IPS-18c (cell line): ENCODE results near the gene RBM15B.
"Not testable (repeated sequence)": the region's sequence is repeated elsewhere in the genome, so short reads cannot be mapped to it uniquely, and the experiment has no call there.

Experiments used
- H3K4me3 ChIP-seq: 2 replicates; pipeline ENCODE4 v1.7.0; 2013; ENCODE audit warnings: low read depth, mild to moderate bottlenecking, low read length, moderate library complexity; ENCODE audit not compliant: insufficient read depth
- H3K9me3 ChIP-seq: one replicate; pipeline ENCODE4 v1.6.1; 2013; ENCODE audit warnings: mild to moderate bottlenecking, low read length, moderate library complexity; ENCODE audit not compliant: control insufficient read depth, insufficient read depth

Gene RBM15B

GRCh38 chr3:51391075-51391565, at the start of gene RBM15B:
TSS of gene RBM15B (plus strand) at chr3:51391285. CDS start at chr3:51391400, 115 bp downstream.
- Histone ChIP-seq H3K9me3 (peaks cover 2% of the 10 kb centered on the region), H3K4me3 (peak within 1 kb of the TSS; percentile 77)

- H3K4me3 ChIP-seq: no peak overlapping the region
- no peaks in the 10 kb centered on the region for H3K9me3 ChIP-seq
These were observed 47.0 kb upstream of the RBM15B start for GRCh38 chr3:51343918-51344687.

GRCh38 chr3:51350751-51351150, 40.3 kb upstream of the RBM15B start:
- Histone ChIP-seq H3K9me3 (no peaks in the 10 kb centered on the region), H3K4me3 (no peak overlapping the region)

GRCh38 chr3:51353131-51353530, 38.0 kb upstream of the RBM15B start:
- no peak overlapping the region for H3K4me3 ChIP-seq

GRCh38 chr3:51353691-51354090, 37.4 kb upstream of the RBM15B start:
- Histone ChIP-seq H3K4me3 (no peak overlapping the region), H3K9me3 (no peaks in the 10 kb centered on the region)

More at GRCh38 chr3:51353131-51353530, 38.0 kb upstream of the RBM15B start:
- H3K9me3 ChIP-seq: no peaks in the 10 kb centered on the region

GRCh38 chr3:51354172-51354571, 36.9 kb upstream of the RBM15B start:
- no peak overlapping the region for H3K4me3 ChIP-seq
- no peaks in the 10 kb centered on the region for H3K9me3 ChIP-seq

GRCh38 chr3:51354731-51355615, 36.1 kb upstream of the RBM15B start:
- no peak overlapping the region for H3K4me3 ChIP-seq
- no peaks in the 10 kb centered on the region for H3K9me3 ChIP-seq

- Histone ChIP-seq H3K4me3 (no peak overlapping the region), H3K9me3 (no peaks in the 10 kb centered on the region)
These were observed 35.0 kb upstream of the RBM15B start for GRCh38 chr3:51355891-51356578.

GRCh38 chr3:51357856-51358255, 33.2 kb upstream of the RBM15B start:
- Histone ChIP-seq H3K9me3 (no peaks in the 10 kb centered on the region), H3K4me3 (no peak overlapping the region)

- H3K9me3 ChIP-seq: no peaks in the 10 kb centered on the region
- H3K4me3 ChIP-seq: no peak overlapping the region
These were observed 32.1 kb upstream of the RBM15B start for GRCh38 chr3:51358981-51359380.

- no peaks in the 10 kb centered on the region for H3K9me3 ChIP-seq
- no peak overlapping the region for H3K4me3 ChIP-seq
These were observed 30.3 kb upstream of the RBM15B start for GRCh38 chr3:51360806-51361205.

GRCh38 chr3:51361746-51362145, 29.3 kb upstream of the RBM15B start:
- H3K4me3 ChIP-seq: no peak overlapping the region
- H3K9me3 ChIP-seq: no peaks in the 10 kb centered on the region

- H3K9me3 ChIP-seq: no peaks in the 10 kb centered on the region
- H3K4me3 ChIP-seq: no peak overlapping the region
These were observed 28.6 kb upstream of the RBM15B start for GRCh38 chr3:51362476-51362875.

GRCh38 chr3:51368276-51368675, 22.8 kb upstream of the RBM15B start:
- not testable (repeated sequence) for H3K4me3 ChIP-seq, H3K9me3 ChIP-seq

- Histone ChIP-seq H3K9me3 (peaks cover 4% of the 10 kb centered on the region), H3K4me3 (no peak overlapping the region)
These were observed 19.0 kb upstream of the RBM15B start for GRCh38 chr3:51371943-51372557.

GRCh38 chr3:51373658-51374421, 17.2 kb upstream of the RBM15B start:
- Histone ChIP-seq H3K4me3 (no peak overlapping the region), H3K9me3 (no peaks in the 10 kb centered on the region)
